Adrenal gland (tissue), 5 donors: ENCODE measurements around the gene ETV3.

ENCODE experiments used
- POLR2A ChIP-seq, 2 donors: fragments of 450-650 bp; IDR thresholded peaks; one replicate each; pipeline ENCODE4 v1.6.1; 2017; ENCODE audit warnings: antibody characterized with exemption in 2 of 2, mild to moderate bottlenecking in 2 of 2, moderate library complexity in 1 of 2
- TF ChIP-seq, protein P1 (sequence below), 6 experiments: fragments of 450-650 bp in 4 of 6; fragments of 200-600 bp in 2 of 6; sonication (generic) in 1 of 6; IDR thresholded peaks; 1 replicate in 5 of 6; 2 replicates in 1 of 6; pipeline versions ENCODE4 v1.5.1 to v1.8.0; 2016 to 2021; ENCODE audit warnings: antibody characterized with exemption in 6 of 6, mild to moderate bottlenecking in 2 of 6, moderate library complexity in 1 of 6
- donor health status: DM: no; HTN: no; CAD: no.

DNA sequence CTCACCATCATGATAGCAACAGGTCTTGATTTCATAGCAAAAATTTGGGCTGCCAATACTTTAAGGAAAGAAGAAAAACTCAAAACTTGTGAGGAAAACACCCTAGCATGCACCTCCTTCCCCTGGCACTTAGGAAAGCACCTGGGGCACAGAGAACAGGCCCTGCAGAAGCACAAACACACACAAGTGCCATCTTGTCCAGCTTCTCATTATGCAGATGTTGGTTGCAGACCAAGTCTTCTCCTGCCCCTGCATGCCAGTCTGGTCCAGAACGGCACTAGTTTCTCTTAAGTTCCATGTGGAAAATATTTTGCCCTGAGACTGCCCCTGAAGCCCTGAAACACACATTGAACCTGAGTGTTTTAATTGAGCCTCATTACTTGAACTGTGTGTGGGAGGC lies 6.3 kb upstream of the ETV3 start:
- TF ChIP-seq POLR2A (IDR thresholded peaks at IDR 0.05): no peak
- TF ChIP-seq, protein P1, sequence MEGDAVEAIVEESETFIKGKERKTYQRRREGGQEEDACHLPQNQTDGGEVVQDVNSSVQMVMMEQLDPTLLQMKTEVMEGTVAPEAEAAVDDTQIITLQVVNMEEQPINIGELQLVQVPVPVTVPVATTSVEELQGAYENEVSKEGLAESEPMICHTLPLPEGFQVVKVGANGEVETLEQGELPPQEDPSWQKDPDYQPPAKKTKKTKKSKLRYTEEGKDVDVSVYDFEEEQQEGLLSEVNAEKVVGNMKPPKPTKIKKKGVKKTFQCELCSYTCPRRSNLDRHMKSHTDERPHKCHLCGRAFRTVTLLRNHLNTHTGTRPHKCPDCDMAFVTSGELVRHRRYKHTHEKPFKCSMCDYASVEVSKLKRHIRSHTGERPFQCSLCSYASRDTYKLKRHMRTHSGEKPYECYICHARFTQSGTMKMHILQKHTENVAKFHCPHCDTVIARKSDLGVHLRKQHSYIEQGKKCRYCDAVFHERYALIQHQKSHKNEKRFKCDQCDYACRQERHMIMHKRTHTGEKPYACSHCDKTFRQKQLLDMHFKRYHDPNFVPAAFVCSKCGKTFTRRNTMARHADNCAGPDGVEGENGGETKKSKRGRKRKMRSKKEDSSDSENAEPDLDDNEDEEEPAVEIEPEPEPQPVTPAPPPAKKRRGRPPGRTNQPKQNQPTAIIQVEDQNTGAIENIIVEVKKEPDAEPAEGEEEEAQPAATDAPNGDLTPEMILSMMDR (IDR thresholded peaks at IDR 0.05): no peak
